ENCODE data around the gene NCAPG2.
"Not testable (repeated sequence)": the region's sequence is repeated elsewhere in the genome, so short reads cannot be mapped to it uniquely, and the experiment has no call there.

The NCAPG2 gene

DNA sequence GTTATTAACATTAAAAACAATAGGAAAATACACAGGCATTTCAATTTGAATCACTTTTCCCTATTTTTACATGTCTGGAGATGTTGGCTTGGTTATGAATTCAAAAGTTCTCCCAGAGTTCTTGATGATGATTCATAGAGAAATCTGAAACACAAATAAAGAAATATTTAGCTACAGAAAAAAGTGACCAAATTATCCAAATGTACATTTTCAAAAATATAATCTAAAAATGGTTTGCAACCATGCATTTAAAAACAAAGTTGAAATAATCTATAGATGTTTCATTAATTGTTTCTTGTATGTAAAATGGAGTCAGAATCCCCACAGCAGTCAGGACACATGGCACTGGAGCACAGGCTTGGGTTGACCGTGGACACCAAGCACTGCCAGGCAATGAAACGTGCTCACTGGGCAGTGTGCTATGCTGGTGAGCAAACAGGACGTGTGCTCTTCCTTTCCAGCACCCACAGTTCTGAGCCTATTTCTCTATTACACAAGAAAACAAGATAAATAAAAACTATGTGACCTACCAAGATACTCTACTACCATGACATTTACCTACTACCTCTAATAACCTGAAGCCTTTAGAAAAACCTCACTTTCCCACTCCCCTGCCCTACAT, 72.9 kb downstream of the NCAPG2 start:
- ChIA-PET POLR2A (no interaction called here), CTCF (interaction anchor here (1.0 kb wide), 1 partner anchor 13 kb away, joined by 3 read pairs; no protein-coding TSS in a partner anchor)
- H3K4me3 ChIP-seq (ENCODE audit: low read depth, low read length) = no peak overlapping the region
- TF ChIP-seq, protein P1, sequence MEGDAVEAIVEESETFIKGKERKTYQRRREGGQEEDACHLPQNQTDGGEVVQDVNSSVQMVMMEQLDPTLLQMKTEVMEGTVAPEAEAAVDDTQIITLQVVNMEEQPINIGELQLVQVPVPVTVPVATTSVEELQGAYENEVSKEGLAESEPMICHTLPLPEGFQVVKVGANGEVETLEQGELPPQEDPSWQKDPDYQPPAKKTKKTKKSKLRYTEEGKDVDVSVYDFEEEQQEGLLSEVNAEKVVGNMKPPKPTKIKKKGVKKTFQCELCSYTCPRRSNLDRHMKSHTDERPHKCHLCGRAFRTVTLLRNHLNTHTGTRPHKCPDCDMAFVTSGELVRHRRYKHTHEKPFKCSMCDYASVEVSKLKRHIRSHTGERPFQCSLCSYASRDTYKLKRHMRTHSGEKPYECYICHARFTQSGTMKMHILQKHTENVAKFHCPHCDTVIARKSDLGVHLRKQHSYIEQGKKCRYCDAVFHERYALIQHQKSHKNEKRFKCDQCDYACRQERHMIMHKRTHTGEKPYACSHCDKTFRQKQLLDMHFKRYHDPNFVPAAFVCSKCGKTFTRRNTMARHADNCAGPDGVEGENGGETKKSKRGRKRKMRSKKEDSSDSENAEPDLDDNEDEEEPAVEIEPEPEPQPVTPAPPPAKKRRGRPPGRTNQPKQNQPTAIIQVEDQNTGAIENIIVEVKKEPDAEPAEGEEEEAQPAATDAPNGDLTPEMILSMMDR (IDR thresholded peaks at IDR 0.05; ENCODE audit: insufficient read depth, low read length, missing control alignments) = no peak
- DNase-seq (ENCODE audit: low read depth, low spot score) = no peak

DNA sequence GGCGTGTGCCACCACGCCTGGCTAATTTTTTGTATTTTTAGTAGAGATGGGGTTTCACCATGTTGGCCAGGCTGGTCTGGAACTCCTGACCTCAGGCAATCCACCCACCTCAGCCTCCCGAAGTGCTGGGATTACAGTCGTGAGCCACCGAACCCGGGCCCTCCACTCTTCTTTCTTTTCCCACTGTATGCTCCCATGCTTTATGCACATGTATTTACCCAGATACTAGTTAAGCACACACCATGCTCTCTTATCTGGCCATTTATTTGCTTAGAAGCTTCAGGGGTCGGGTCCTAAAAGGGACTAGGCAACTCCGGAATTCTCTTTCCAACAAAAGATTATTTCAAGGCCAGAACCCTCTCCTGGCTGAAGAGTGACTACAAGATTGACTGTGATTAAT, 78.3 kb downstream of the NCAPG2 start:
- H3K4me3 ChIP-seq (ENCODE audit: low read depth, low read length); POLR2A ChIA-PET; DNase-seq (ENCODE audit: low read depth, low spot score): not testable (repeated sequence)
- CTCF ChIA-PET = interaction anchor here (1.5 kb wide), 1 partner anchor 12 kb away, joined by 3 read pairs; no protein-coding TSS in a partner anchor

DNA sequence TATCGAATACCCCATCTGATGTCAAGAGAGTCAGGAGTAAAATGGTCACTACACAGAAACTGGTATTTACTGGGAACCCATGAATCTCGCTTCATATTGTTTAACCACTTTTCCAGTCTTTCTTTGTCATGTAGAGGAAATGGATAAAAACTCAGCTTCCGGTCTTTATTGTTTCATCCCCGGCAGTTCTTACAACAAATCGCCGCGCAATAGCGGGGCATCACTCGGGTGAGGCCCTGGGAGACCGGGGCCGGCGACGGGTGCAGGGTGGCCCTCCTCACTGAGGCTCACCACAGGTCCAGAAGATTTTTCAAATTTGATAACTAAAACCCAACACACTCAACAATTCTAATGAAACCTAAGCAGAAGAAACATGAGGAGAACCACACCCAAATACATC, 81.4 kb downstream of the NCAPG2 start:
- POLR2A ChIA-PET = no interaction called here
- H3K4me3 ChIP-seq (ENCODE audit: low read depth, low read length) = no peak overlapping the region
- TF ChIP-seq, protein P1 (IDR thresholded peaks at IDR 0.05; ENCODE audit: insufficient read depth, low read length, missing control alignments) = no peak
- CTCF ChIA-PET = no interaction called here
- no peak for DNase-seq (ENCODE audit: low read depth, low spot score)

DNA sequence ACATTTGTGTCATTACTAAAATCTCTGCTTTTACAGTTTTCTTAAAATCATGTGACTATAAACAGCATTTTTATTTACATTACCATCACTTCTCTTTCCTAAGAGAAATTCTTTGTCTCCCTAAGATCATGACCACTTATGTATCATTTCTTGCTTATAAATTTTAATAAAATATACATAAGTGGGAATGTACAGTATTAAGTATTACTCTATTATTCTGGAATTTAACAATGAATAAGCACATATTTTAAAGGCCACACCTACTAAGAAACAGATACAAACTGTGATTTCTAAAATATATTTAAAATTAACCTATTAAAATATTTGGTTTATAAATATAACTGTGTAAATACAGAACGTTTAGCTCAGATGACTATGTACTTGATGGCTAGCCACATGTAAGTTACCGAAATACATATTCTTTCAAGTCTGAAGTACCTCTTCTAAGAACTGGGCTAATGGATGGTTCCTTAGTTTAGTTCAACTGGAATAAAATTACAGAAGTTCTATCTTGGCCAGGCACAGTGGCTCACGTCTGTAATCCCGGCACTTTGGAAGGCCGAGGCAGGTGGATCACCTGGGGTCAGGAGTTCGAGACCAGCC, 83.7 kb downstream of the NCAPG2 start:
- TF ChIP-seq, protein P1 (IDR thresholded peaks at IDR 0.05; ENCODE audit: insufficient read depth, low read length, missing control alignments) = no peak
- H3K4me3 ChIP-seq (ENCODE audit: low read depth, low read length) = no peak overlapping the region
- DNase-seq (ENCODE audit: low read depth, low spot score) = no peak
- POLR2A ChIA-PET = no interaction called here
- CTCF ChIA-PET = no interaction called here

DNA sequence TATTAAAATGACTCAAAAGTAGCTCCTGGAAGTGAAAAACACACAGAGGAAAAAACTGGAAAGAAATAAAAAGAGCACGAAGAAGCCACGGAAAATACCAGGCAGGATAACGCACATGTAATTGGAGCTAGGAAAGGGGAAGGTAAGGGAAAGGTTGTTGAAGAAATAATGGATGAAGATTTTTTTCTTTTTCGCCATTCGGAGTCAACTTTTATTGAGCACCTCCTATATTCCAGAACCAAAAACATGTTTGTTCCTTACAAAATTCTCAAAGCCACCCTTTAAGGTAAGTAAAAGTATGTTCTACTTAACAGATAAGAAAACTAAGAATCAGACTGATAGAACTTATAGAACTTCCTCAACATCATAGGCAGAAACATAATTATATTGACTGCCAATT, 84.2 kb downstream of the NCAPG2 start:
- CTCF ChIA-PET = no interaction called here
- TF ChIP-seq, protein P1 (IDR thresholded peaks at IDR 0.05; ENCODE audit: insufficient read depth, low read length, missing control alignments) = no peak
- H3K4me3 ChIP-seq (ENCODE audit: low read depth, low read length) = no peak overlapping the region
- POLR2A ChIA-PET = no interaction called here
- DNase-seq (ENCODE audit: low read depth, low spot score) = no peak

DNA sequence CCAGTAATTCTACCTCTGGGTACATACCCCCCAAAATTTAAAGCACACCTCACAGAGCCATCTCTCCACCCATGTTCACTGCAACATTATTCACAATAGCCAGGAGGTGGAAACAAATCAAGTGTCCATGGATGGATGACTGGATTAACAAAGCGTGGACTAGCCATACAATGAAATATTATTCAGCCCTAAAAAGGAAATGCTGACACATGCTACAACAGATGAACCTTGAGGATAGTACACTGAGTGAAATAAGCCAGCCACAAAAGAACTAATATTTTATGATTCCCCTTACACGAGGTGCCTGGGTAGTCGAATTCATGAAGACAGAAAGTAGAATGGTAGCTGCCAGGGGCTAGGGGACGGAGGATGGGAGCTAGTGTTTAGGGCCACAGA, 85.9 kb downstream of the NCAPG2 start:
- no peak overlapping the region for H3K4me3 ChIP-seq (ENCODE audit: low read depth, low read length)
- no peak for DNase-seq (ENCODE audit: low read depth, low spot score)
- CTCF ChIA-PET = interaction anchor here (1.0 kb wide), 1 partner anchor 13 kb away, joined by 3 read pairs; no protein-coding TSS in a partner anchor
- POLR2A ChIA-PET = no interaction called here
- TF ChIP-seq, protein P1 (IDR thresholded peaks at IDR 0.05; ENCODE audit: insufficient read depth, low read length, missing control alignments) = no peak

DNA sequence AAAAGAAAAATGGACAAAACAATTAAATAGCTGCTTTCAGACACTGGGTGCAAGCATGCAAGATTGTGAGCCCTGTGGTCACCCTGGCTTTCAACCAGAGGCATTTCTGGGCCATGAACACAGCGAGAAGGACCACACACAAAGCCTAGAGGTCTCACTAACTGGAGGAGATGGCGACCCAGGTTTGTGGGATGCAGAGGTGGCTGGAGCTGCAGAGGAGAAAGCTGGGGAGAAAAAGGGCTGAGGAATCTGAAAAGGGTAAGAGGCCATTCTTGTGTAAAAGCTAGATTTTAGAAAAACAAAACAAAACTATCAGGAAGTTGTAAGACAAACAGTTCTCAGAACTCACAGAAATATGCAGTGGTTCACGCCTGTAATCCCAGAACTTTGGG, 86.9 kb downstream of the NCAPG2 start:
- POLR2A ChIA-PET = no interaction called here
- CTCF ChIA-PET = no interaction called here

More for the DNA sequence above, 86.9 kb downstream of the NCAPG2 start:
- no peak overlapping the region for H3K4me3 ChIP-seq (ENCODE audit: low read depth, low read length)
- peak; percentile 36 for DNase-seq (ENCODE audit: low read depth, low spot score)
- TF ChIP-seq, protein P1 (IDR thresholded peaks at IDR 0.05; ENCODE audit: insufficient read depth, low read length, missing control alignments) = no peak
